H9 (cell line): ENCODE data around the gene HOXD11. TPM values are rescaled to one million over a fixed set of nuclear protein-coding genes. Genes with fewer than 3 reads are reported as not detected.

Source experiments
- DNase-seq: peaks from one replicate; pipeline ENCODE4 v3.0.0-alpha.2; 2017
- H2AFZ ChIP-seq: one replicate; pipeline ENCODE4 v1.6.1; 2013; ENCODE audit warnings: mild to moderate bottlenecking, low read length, control low read depth, moderate library complexity
- H2AK5ac ChIP-seq: 2 replicates; pipeline ENCODE4 v1.6.1; 2013; ENCODE audit warnings: low read length, control low read depth, mixed read lengths; ENCODE audit not compliant: insufficient read length
- H2BK120ac ChIP-seq: one replicate; pipeline ENCODE4 v1.6.1; 2013; ENCODE audit warnings: low read depth, mild to moderate bottlenecking, low read length, control low read depth, inconsistent platforms; ENCODE audit not compliant: poor library complexity, severe bottlenecking
- H2BK12ac ChIP-seq: 2 replicates; pipeline ENCODE4 v1.6.1; 2013; ENCODE audit warnings: low read length, control low read depth, mixed read lengths, low read depth; ENCODE audit not compliant: insufficient read length
- H2BK15ac ChIP-seq: 2 replicates; pipeline ENCODE4 v1.6.1; 2013; ENCODE audit warnings: low read depth, low read length, control low read depth
- H2BK20ac ChIP-seq: one replicate; pipeline ENCODE4 v1.6.1; 2013; ENCODE audit warnings: low read depth, mild to moderate bottlenecking, low read length, control low read depth, inconsistent platforms; ENCODE audit not compliant: poor library complexity, severe bottlenecking
- H2BK5ac ChIP-seq: 2 replicates; pipeline ENCODE4 v1.6.1; 2013; ENCODE audit warnings: low read length, control low read depth, mixed read lengths; ENCODE audit not compliant: insufficient read length
- H3K14ac ChIP-seq: 2 replicates; pipeline ENCODE4 v1.6.1; 2013; ENCODE audit warnings: low read length, control low read depth; ENCODE audit not compliant: insufficient read depth
- H3K18ac ChIP-seq: 2 replicates; pipeline ENCODE4 v1.6.1; 2013; ENCODE audit warnings: low read depth, mild to moderate bottlenecking, mixed read lengths, low read length, control low read depth; ENCODE audit not compliant: insufficient read length
- H3K23ac ChIP-seq: 2 replicates; pipeline ENCODE4 v1.6.1; 2013; ENCODE audit warnings: low read length, control low read depth, mixed read lengths, low read depth; ENCODE audit not compliant: insufficient read length
- H3K23me2 ChIP-seq: 2 replicates; pipeline ENCODE4 v1.6.1; 2013; ENCODE audit warnings: low read depth, mild to moderate bottlenecking, mixed read lengths, low read length, control low read depth; ENCODE audit not compliant: insufficient read length, poor library complexity, severe bottlenecking
- H3K27ac ChIP-seq: 2 replicates; pipeline ENCODE4 v1.5.1; 2013; ENCODE audit warnings: low read length, control low read depth, mixed read lengths, low read depth; ENCODE audit not compliant: insufficient read length
- H3K27me3 ChIP-seq: 2 replicates; pipeline ENCODE4 v1.6.1; 2013; ENCODE audit warnings: low read length, control low read depth, inconsistent platforms; ENCODE audit not compliant: insufficient read depth
- H3K4ac ChIP-seq: 2 replicates; pipeline ENCODE4 v1.6.1; 2013; ENCODE audit warnings: low read depth, mild to moderate bottlenecking, control low read depth, inconsistent platforms, low read length, moderate library complexity
- H3K4me1 ChIP-seq: 2 replicates; pipeline ENCODE4 v1.6.1; 2013; ENCODE audit warnings: low read length, control low read depth, inconsistent platforms; ENCODE audit not compliant: insufficient read depth
- H3K4me2 ChIP-seq: 2 replicates; pipeline ENCODE4 v1.6.1; 2013; ENCODE audit warnings: low read length, control low read depth, mixed read lengths; ENCODE audit not compliant: insufficient read length, insufficient read depth
- H3K56ac ChIP-seq: 2 replicates; pipeline ENCODE4 v1.6.1; 2013; ENCODE audit warnings: low read depth, mild to moderate bottlenecking, mixed read lengths, low read length, control low read depth; ENCODE audit not compliant: insufficient read length
- H3K79me1 ChIP-seq: 2 replicates; pipeline ENCODE4 v1.6.1; 2013; ENCODE audit warnings: low read depth, mild to moderate bottlenecking, moderate library complexity, low read length, control low read depth, inconsistent platforms; ENCODE audit not compliant: insufficient read depth, poor library complexity, severe bottlenecking
- H3K79me2 ChIP-seq: 2 replicates; pipeline ENCODE4 v1.6.1; 2013; ENCODE audit warnings: low read length, control low read depth, inconsistent platforms; ENCODE audit not compliant: insufficient read depth
- H3K9ac ChIP-seq: 2 replicates; pipeline ENCODE4 v1.6.1; 2013; ENCODE audit warnings: low read length, control low read depth, mixed read lengths; ENCODE audit not compliant: insufficient read length; ENCODE audit errors: extremely low read depth
- H3K9me3 ChIP-seq: one replicate; pipeline ENCODE4 v1.6.1; 2013; ENCODE audit warnings: low read depth, low read length, inconsistent platforms; ENCODE audit not compliant: control insufficient read depth
- H3T11ph ChIP-seq: one replicate; pipeline ENCODE4 v1.6.1; 2013; ENCODE audit warnings: mild to moderate bottlenecking, low read length, control low read depth, inconsistent platforms
- H4K20me1 ChIP-seq: one replicate; pipeline ENCODE4 v1.6.1; 2013; ENCODE audit not compliant: control insufficient read depth, insufficient read length, insufficient read depth
- H4K5ac ChIP-seq: 2 replicates; pipeline ENCODE4 v1.6.1; 2013; ENCODE audit warnings: low read depth, mild to moderate bottlenecking, mixed read lengths, low read length, control low read depth; ENCODE audit not compliant: insufficient read length
- H4K8ac ChIP-seq: replicated peaks from 2 replicates; pipeline ENCODE4 v1.6.1; 2013; ENCODE audit warnings: low read length, control low read depth, mixed read lengths, low read depth; ENCODE audit not compliant: insufficient read length
- H4K91ac ChIP-seq: 2 replicates; pipeline ENCODE4 v1.6.1; 2013; ENCODE audit warnings: low read depth, mild to moderate bottlenecking, moderate library complexity, mixed read lengths, low read length, control low read depth; ENCODE audit not compliant: insufficient read length
- H3K27ac Mint-ChIP-seq, 3 experiments: 2 replicates in 2 of 3; 3 replicates in 1 of 3; pipeline ENCODE4 v1.8.0; 2020 to 2021; ENCODE audit warnings: mixed read lengths in 3 of 3, mild to moderate bottlenecking in 1 of 3, moderate library complexity in 1 of 3
- H3K27me3 Mint-ChIP-seq: 2 replicates; pipeline ENCODE4 v1.8.0; 2021; ENCODE audit warnings: low read depth, mild to moderate bottlenecking, moderate library complexity, mixed read lengths
- H3K36me3 Mint-ChIP-seq, 3 experiments: 2 replicates in 2 of 3; 3 replicates in 1 of 3; pipeline ENCODE4 v1.8.0; 2020 to 2021; ENCODE audit warnings: low read depth in 3 of 3, mixed read lengths in 3 of 3; ENCODE audit not compliant: insufficient read depth in 1 of 3
- H3K4me1 Mint-ChIP-seq, 2 experiments: 2 replicates each; pipeline ENCODE4 v1.8.0; 2020; ENCODE audit warnings: mixed read lengths in 2 of 2
- H3K4me3 Mint-ChIP-seq, 2 experiments: 2 replicates in 1 of 2; 3 replicates in 1 of 2; pipeline ENCODE4 v1.8.0; 2020 to 2021; ENCODE audit warnings: mild to moderate bottlenecking in 2 of 2, mixed read lengths in 2 of 2, moderate library complexity in 1 of 2
- H3K9me3 Mint-ChIP-seq, 2 experiments: 2 replicates in 1 of 2; 3 replicates in 1 of 2; pipeline ENCODE4 v1.8.0; 2020; ENCODE audit warnings: mild to moderate bottlenecking in 2 of 2, mixed read lengths in 2 of 2, moderate library complexity in 1 of 2
- CTCF ChIP-seq: fragments of 200-600 bp; sonication (generic); conservative IDR thresholded peaks from 3 replicates; pipeline ENCODE4 v1.8.0; 2021; ENCODE audit warnings: antibody characterized with exemption, mild to moderate bottlenecking
- WGBS: extraction: QIAGEN DNeasy Blood & Tissue Kit; methylation state at CpG from one replicate; pipeline ENCODE4 v1.1.7; 2013; ENCODE audit warnings: missing lambda C conversion rate, low lambda C conversion rate, mixed read lengths; ENCODE audit not compliant: insufficient read length; ENCODE audit errors: extremely low coverage; 5-methylcytosine and 5-hydroxymethylcytosine counted together
- total RNA-seq: library from RNA; stranded (reverse); gene quantifications from 2 replicates; pipeline ENCODE4 v1.2.1, GENCODE V29; 2021

Gene HOXD11
- total RNA-seq, 1 experiment from 2014 or later: not detected

GRCh38 chr2:176147210-176147799, 40.2 kb downstream of the HOXD11 start:
- Mint-ChIP-seq H3K9me3 (peaks cover 3 to 8% of the 10 kb centered on the region in 2 experiments; a peak in 3 of 5 replicates), H3K36me3 (no peaks in the 10 kb centered on the region; a peak in 1 of 7 replicates), H3K27me3 (peaks cover 100% of the 10 kb centered on the region), H3K4me1 (peaks cover 2 to 17% of the 10 kb centered on the region in 2 experiments; a peak in 3 of 4 replicates), H3K4me3 (no peak overlapping the region; a peak in 1 of 5 replicates), H3K27ac (no peak overlapping the region)
- Histone ChIP-seq H3K4ac (no peak overlapping the region), H3K27me3 (peaks cover 95% of the 10 kb centered on the region), H2AK5ac (no peak overlapping the region), H3K27ac (no peak overlapping the region), H4K20me1 (no peaks in the 10 kb centered on the region), H3K9me3 (no peaks in the 10 kb centered on the region), H2AFZ (no peak overlapping the region), H3K18ac (no peak overlapping the region), H2BK120ac (no peak overlapping the region), H4K91ac (no peak overlapping the region), H2BK15ac (no peak overlapping the region), H3K14ac (no peak overlapping the region), H3K23ac (no peak overlapping the region), H2BK12ac (no peak overlapping the region), H4K8ac (no peak overlapping the region), H3K4me2 (no peak overlapping the region), H3K56ac (no peak overlapping the region), H2BK20ac (no peak overlapping the region), H4K5ac (no peak overlapping the region), H3K23me2 (no peaks in the 10 kb centered on the region), H3T11ph (no peak overlapping the region), H2BK5ac (no peak overlapping the region), H3K9ac (no peak overlapping the region), H3K4me1 (no peaks in the 10 kb centered on the region), H3K79me2 (no peaks in the 10 kb centered on the region), H3K79me1 (no peaks in the 10 kb centered on the region)
- DNase-seq: no peak
- no peak for TF ChIP-seq CTCF
- no CpG with 5 or more reads among the region's 32 CpGs for WGBS
